GM21528 (cell line): ENCODE data around the gene SEC24D.

Experiments used
- ATAC-seq: cut with Tn5 transposase; IDR thresholded peaks from one replicate; pipeline ENCODE4 v1.9.1; 2021; ENCODE audit warnings: mild to moderate bottlenecking, moderate library complexity; ENCODE audit not compliant: unreplicated experiment, low FRiP score

The SEC24D gene

DNA sequence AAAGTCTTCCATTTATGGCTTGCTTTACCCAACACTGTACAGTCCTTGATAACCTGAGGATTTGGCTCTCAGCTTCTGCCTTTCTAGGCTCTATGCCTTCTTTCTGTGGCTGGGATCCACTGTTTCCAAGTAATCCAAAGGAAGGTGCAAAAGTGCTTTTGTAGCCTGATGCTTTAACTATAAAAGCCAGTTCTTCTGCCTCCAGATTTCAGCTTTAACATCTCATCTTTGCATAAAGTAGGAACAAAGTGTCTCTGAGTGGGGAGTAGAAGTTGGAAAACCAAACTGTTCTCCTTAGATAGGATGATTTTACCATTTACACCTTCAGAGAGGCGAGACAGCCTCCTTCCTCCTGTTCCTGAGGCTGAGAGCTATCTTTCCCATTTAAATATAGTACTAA lies 11.1 kb upstream of the SEC24D start:
- ATAC-seq, result no peak

DNA sequence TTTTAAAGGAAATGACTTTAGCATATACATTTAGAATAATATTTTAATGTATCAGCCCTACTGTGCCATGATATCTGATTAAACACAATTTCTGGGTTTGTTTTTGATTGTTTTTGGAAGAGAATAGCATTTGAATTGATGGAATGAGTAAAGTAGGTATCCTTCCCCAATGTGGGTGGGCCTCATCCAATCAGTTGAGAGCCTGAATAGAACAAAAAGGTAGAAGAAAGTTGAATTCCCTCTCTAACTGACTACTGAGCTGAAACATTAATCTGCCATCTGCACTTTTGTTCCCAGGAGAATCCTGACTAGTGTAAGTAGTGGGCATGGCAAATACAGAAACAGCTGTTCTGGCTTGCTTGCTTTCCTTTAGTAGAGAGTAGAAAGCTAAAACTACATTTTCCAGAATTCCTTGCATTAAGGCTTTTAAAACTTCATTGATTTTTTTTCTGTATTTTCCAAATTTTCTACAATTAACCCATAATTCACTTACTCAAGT lies 9.7 kb upstream of the SEC24D start:
- ATAC-seq, result no peak

GRCh38 chr4:118843237-118843636 lies 7.3 kb upstream of the SEC24D start:
- no peak for ATAC-seq

DNA sequence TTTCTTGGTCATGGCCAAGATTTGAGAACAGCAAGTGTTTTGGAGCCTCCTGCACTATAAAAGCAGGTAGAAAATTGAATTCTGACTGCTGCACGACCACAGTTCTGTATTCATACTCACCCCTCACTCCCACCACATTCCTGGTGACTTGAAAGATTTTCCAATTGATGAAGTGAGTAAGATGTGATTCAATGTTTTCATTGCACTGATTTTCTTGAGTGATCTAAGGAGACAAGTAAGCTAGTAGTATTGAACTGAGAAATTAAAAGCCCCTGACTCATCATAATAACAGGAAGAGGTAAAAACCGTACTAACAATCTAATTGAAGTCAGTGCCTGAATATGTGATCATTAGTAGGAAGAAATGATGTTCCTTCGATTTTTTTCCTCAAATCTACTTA lies 6.1 kb upstream of the SEC24D start:
- no peak for ATAC-seq

DNA sequence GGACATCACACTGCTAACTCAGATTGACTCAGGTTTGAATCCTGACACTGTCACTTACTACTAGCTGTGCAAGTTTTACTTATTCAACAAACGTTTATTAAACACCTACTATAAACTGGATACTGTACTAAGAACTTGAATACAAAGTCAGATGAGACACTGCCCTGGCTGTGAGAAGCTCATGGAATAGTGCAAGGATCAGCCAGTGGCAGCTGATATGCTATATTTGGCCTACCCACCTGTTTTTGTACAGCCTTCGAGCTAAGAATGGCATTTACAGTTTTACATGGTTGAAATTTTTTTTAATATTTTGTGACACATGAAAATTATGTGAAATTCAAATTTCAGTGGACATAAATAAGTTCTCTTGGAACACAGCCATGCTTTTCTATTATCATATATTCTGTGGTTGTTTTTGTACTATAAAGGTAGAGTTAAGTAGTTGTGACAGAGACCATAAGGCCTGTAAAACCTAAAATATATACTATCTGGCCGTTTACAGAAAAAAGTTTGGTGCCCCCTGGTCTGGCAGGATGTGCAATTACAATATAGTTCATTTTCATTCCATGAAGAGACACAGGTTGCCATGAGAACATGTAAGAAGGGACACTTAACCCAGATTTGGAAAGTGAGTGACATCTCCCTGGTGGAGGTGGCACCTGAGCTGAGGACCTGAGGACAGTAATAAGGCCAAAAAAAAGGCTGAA lies 3.4 kb upstream of the SEC24D start:
- ATAC-seq, result no peak

DNA sequence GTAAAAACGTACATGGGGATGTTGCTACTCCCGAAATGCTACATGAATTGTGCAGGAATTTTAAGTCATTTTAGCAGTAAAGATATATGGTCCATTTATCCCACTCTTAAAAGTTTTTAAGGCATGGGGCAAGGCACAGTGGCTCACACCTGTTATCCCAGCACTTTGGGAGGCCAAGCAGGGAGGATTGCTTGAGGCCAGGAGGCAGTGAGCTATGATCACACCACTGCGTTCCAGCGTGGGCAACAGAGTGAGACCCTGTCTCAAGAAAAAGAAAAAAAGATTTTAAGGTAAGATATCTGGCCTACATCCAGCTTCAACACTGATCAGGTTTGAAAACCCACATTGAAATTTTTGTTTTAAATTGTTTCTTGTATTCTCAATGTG lies 1.2 kb upstream of the SEC24D start:
- no peak for ATAC-seq

- ATAC-seq, result peak; percentile 49
Observed at GRCh38 chr4:118836301-118837120, 585 bp upstream of the SEC24D start.

DNA sequence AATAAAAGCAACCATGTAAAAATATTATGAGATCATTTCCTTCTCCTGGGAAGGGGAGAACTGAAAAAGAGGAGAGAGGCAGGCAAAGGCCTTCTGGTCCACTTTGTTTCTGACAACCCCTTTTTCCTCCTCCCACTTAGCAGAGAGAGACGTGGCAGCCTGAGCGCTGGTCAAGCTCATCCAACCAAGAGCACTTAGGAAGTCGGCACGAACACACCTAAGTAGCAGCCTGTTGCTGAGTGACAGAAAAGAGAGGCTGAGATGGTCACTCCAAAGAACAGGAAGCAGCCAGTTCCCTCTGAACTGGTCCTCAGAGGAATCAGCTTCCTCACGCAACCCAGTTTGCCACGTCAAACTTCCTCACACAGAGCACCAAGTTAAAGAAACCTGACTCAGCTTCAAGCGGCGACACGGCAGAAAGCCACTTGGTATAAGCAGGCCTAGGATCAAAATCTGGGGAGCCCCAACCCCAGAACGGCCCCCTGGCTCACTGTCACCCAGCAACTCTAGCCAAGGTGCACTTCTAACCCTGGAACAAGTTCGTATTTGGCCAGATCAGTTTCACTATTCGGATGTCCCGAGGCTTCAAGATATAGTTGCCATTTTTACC lies 861 bp downstream of the SEC24D start:
- peak; percentile 72 for ATAC-seq

- ATAC-seq, result no peak
Observed at GRCh38 chr4:118834070-118834469, 1.9 kb downstream of the SEC24D start.

DNA sequence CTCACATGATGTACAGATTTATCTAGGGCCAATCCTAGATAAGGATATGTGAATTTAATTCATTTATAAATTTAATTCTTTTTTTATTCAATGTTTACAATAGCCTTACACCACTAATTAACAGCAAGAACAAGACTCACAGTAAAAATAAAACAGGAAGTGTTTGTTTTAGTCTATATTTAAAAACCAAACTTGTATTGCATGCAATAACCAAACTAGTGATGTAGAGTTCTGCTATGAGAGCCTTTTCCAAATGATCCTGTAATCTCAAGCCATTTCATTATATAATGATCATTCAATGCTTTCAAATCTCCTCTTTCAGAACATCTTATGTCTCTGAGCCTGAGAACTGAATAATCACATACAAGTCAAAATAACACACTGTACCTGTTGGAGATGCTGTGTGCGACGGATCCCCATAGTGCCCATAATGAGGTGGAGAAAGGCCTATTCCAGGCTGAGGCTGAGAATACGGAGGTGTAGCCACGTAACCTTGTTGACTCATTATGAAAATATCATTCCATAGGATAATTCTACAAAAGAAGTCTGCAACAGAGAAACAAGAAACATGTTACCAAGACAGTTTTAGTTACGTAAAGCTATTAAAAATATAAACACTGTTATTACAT lies 2.6 kb downstream of the SEC24D start:
- ATAC-seq, result no peak

DNA sequence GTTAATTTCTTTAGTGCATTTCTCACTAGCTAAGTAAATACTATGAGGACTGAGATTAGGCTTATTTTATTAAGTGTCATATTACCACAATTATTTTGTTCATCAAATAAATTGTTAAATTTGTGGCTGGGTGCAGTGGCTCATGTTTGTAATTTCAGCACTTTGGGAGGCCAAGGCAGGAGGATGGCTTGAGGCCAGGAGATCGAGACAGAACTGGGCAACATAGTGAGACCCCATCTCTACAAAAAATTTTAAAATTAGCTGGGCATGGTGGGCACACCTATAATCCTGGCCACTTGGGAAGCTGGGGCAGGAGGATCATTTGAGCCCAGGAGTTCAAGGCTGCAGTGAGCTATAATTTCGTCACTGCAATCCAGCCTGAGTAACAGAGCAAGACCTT lies 6.8 kb downstream of the SEC24D start:
- ATAC-seq, result no peak

- no peak for ATAC-seq
Observed at GRCh38 chr4:118826723-118827444, 9.0 kb downstream of the SEC24D start.

GRCh38 chr4:118825799-118826198 lies 10.1 kb downstream of the SEC24D start:
- peak; percentile 51 for ATAC-seq

- ATAC-seq, result no peak
Observed at GRCh38 chr4:118824141-118824540, 11.8 kb downstream of the SEC24D start.

GRCh38 chr4:118823471-118823870 lies 12.5 kb downstream of the SEC24D start:
- no peak for ATAC-seq

DNA sequence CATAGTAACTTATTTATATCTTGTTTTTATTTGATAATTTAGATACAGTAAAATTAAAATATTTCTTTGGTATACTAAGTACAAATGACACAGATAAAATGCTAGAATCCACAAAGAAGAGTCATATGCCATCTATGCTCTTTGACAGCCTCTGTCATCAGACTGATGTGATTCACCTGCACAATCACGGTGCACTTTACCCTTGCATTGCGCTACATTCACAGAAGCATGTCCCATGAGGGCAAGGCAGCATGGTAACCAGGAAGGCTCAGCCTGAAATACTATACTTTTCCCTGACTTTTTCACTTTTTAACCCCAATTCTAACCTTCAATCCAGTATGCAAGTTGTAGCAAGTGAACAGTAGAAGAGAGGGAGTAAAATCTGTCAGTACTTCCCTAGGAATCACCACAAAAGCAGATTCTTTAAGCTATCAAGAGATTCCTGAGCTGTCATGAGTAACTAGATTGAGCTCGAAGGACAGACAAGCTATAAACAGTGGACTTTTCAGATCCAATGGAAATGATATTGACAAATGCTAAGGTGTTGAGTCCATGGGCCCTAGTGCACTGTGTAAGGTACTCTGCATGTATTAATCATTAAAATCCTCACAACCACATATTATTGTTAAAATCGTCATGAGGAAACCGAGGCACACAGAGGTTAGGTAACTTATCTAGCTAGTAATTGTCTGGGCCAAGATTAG lies 14.2 kb downstream of the SEC24D start:
- ATAC-seq, result no peak

- ATAC-seq, result no peak
Observed at GRCh38 chr4:118817178-118817930, 18.6 kb downstream of the SEC24D start.

GRCh38 chr4:118816538-118817177 lies 19.3 kb downstream of the SEC24D start:
- no peak for ATAC-seq

- ATAC-seq, result no peak
Observed at GRCh38 chr4:118814891-118815290, 21.0 kb downstream of the SEC24D start.
